ENCODE data around the gene NID2. TPM values are rescaled to one million over a fixed set of nuclear protein-coding genes. Genes with fewer than 3 reads are reported as not detected.

NID2 gene
- total RNA-seq, 1 experiment from 2014 or later: 9.5 TPM

- H3K27me3 ChIP-seq (replicated peaks; ENCODE audit: control insufficient read depth, insufficient read depth, low read length): no peaks in the 10 kb centered on the region
- POLR2A ChIA-PET: no interaction called here
- no peak for DNase-seq
- no peaks in the 10 kb centered on the region for H3K36me3 ChIP-seq (ENCODE audit: control insufficient read depth, insufficient read depth, low read length)
- H3K36me3 Mint-ChIP-seq (ENCODE audit: insufficient read depth, unreplicated experiment): peaks cover 6% of the 10 kb centered on the region
- BruUV-seq (replicated peaks): no TSS peak
- CTCF ChIA-PET: no interaction called here
- no peak overlapping the region for H3K4me3 Mint-ChIP-seq (ENCODE audit: unreplicated experiment)
- peaks cover 4% of the 10 kb centered on the region; the same call in 1 of the 2 replicates for H3K4me1 ChIP-seq
- H3K4me1 Mint-ChIP-seq (ENCODE audit: low read depth, unreplicated experiment): no peaks in the 10 kb centered on the region
- intact Hi-C loops (cut with micrococcal nuclease; ENCODE audit: unreplicated experiment): no loop called here
- no peak overlapping the region for H3K4me3 ChIP-seq (ENCODE audit: low read depth, low read length)
- no peaks in the 10 kb centered on the region for H3K9me3 ChIP-seq
- H3K27ac Mint-ChIP-seq (ENCODE audit: unreplicated experiment): no peak overlapping the region
- no peaks in the 10 kb centered on the region for H3K27me3 Mint-ChIP-seq (ENCODE audit: insufficient read depth, unreplicated experiment)
- TF ChIP-seq CTCF (IDR thresholded peaks at IDR 0.05; ENCODE audit: insufficient read depth in 1 of 2, low read depth in 1 of 2, low read length in 1 of 2, severe bottlenecking in 1 of 2, unreplicated experiment in 1 of 2): no peak
- no peaks in the 10 kb centered on the region for H3K9me3 Mint-ChIP-seq (ENCODE audit: unreplicated experiment)
Observed at GRCh38 chr14:52023518-52023917, 45.3 kb downstream of the NID2 start.

GRCh38 chr14:52021957-52022600 lies 46.8 kb downstream of the NID2 start:
- DNase-seq: no peak
- Histone ChIP-seq H3K9me3 (no peaks in the 10 kb centered on the region), H3K4me3 (ENCODE audit: low read depth, low read length) (no peak overlapping the region), H3K4me1 (peaks cover 4% of the 10 kb centered on the region; the same call in 1 of the 2 replicates), H3K27me3 (replicated peaks; ENCODE audit: control insufficient read depth, insufficient read depth, low read length) (no peaks in the 10 kb centered on the region), H3K36me3 (ENCODE audit: control insufficient read depth, insufficient read depth, low read length) (no peaks in the 10 kb centered on the region)
- H3K36me3 Mint-ChIP-seq (ENCODE audit: insufficient read depth, unreplicated experiment): peaks cover 6% of the 10 kb centered on the region
- BruUV-seq (replicated peaks): no TSS peak
- H3K4me3 Mint-ChIP-seq (ENCODE audit: unreplicated experiment): no peak overlapping the region
- H3K9me3 Mint-ChIP-seq (ENCODE audit: unreplicated experiment): no peaks in the 10 kb centered on the region
- ChIA-PET CTCF (no interaction called here), POLR2A (no interaction called here)
- no peaks in the 10 kb centered on the region for H3K27me3 Mint-ChIP-seq (ENCODE audit: insufficient read depth, unreplicated experiment)
- intact Hi-C loops (cut with micrococcal nuclease; ENCODE audit: unreplicated experiment): no loop called here
- TF ChIP-seq CTCF (IDR thresholded peaks at IDR 0.05; ENCODE audit: insufficient read depth in 1 of 2, low read depth in 1 of 2, low read length in 1 of 2, severe bottlenecking in 1 of 2, unreplicated experiment in 1 of 2): no peak
- H3K4me1 Mint-ChIP-seq (ENCODE audit: low read depth, unreplicated experiment): no peaks in the 10 kb centered on the region
- no peak overlapping the region for H3K27ac Mint-ChIP-seq (ENCODE audit: unreplicated experiment)

GRCh38 chr14:52020866-52021717 lies 47.8 kb downstream of the NID2 start:
- no peak for DNase-seq
- Mint-ChIP-seq H3K9me3 (ENCODE audit: unreplicated experiment) (no peaks in the 10 kb centered on the region), H3K27ac (ENCODE audit: unreplicated experiment) (no peak overlapping the region), H3K36me3 (ENCODE audit: insufficient read depth, unreplicated experiment) (peaks cover 10% of the 10 kb centered on the region), H3K4me3 (ENCODE audit: unreplicated experiment) (no peak overlapping the region), H3K27me3 (ENCODE audit: insufficient read depth, unreplicated experiment) (no peaks in the 10 kb centered on the region), H3K4me1 (ENCODE audit: low read depth, unreplicated experiment) (no peaks in the 10 kb centered on the region)
- no peaks in the 10 kb centered on the region for H3K36me3 ChIP-seq (ENCODE audit: control insufficient read depth, insufficient read depth, low read length)
- no peak for TF ChIP-seq CTCF (IDR thresholded peaks at IDR 0.05; ENCODE audit: insufficient read depth in 1 of 2, low read depth in 1 of 2, low read length in 1 of 2, severe bottlenecking in 1 of 2, unreplicated experiment in 1 of 2)
- H3K4me3 ChIP-seq (ENCODE audit: low read depth, low read length): no peak overlapping the region
- H3K9me3 ChIP-seq: no peaks in the 10 kb centered on the region
- intact Hi-C loops (cut with micrococcal nuclease; ENCODE audit: unreplicated experiment): no loop called here
- BruUV-seq (replicated peaks): no TSS peak
- no peaks in the 10 kb centered on the region for H3K27me3 ChIP-seq (replicated peaks; ENCODE audit: control insufficient read depth, insufficient read depth, low read length)
- CTCF ChIA-PET: interaction anchor here (0.7 kb wide), 1 partner anchor 242 kb away, joined by 8 read pairs; no protein-coding TSS in a partner anchor
- POLR2A ChIA-PET: interaction anchor here (0.6 kb wide), 1 partner anchor 25 kb away, joined by 8 read pairs; no protein-coding TSS in a partner anchor
- H3K4me1 ChIP-seq: peaks cover 4% of the 10 kb centered on the region; the same call in 1 of the 2 replicates

All from Caco-2 (cell line).